HG02943 (cell line): ENCODE data around the gene AHRR.
"Not testable (repeated sequence)": the region's sequence is repeated elsewhere in the genome, so short reads cannot be mapped to it uniquely, and the experiment has no call there.

Source experiments
- ATAC-seq: cut with Tn5 transposase; IDR thresholded peaks from one replicate; pipeline ENCODE4 v1.9.1; 2021; ENCODE audit warnings: mild to moderate bottlenecking, low read depth, moderate library complexity; ENCODE audit not compliant: unreplicated experiment

Gene AHRR

GRCh38 chr5:375921-376798 is 54.6 kb downstream of the AHRR start:
- ATAC-seq, result no peak

GRCh38 chr5:376799-377325 is 55.3 kb downstream of the AHRR start:
- ATAC-seq, result no peak

DNA sequence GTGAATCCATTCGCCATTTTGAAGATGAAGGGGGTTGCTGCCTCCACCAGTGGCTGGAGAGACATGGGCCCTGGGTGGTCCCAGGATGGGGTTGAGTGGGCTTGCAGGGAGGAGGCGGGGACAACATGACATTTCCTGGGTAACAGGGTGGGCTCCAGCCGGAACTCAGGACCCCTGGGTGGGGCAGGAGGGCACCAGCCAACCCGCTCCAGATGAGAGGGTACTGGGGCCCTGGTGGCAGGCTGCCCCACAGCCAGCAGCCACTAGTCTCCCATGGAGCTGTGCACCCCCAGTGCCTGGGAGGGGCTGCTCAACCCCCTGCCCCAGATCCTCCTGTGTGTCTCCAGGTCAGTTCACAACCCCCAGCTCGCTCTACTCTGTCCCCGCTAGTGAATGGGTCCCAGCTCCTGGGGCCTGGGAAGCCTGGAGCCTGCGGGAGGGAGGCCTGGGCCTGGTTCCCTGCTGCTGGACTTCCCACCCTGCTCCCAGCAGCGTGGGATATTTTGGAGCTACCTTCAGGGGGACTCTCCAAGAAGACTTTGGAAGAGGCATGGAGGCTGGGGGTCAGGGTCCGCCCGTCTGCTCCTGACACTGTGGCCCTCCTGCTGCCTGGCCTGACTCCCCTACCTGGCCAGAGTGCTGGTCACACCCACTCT is 55.9 kb downstream of the AHRR start:
- no peak for ATAC-seq

DNA sequence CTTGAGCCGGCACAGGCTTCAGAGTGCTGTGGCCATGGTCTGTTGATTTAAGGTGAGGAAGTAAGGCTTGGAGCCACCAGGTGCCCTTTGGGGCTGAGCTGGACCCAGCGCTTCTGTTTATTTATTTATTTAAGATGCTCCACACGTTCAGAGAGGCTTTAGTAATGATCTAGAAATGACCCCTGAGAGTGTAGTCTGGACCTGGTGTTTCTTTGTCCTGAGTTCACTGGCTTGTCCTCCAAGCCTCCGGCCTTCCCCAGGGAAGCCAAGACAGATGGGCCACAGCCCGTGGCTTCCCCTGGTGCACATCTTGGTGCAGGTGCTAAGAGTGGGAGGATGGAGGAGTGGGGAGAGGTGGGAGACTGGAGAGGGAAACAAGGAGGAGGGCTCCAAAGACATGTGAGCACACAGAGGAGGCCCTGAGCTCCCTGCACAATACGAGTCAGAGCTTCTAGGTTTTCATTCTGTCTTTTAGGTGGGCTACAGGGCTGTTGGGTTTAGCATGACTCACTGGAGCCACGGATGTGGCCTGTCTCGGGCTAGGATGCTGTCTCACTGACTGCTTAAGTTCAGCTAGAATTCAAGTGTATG is 56.9 kb downstream of the AHRR start:
- no peak for ATAC-seq

- ATAC-seq, result no peak
Measured at GRCh38 chr5:378976-379742, 57.6 kb downstream of the AHRR start.

- no peak for ATAC-seq
Measured at GRCh38 chr5:380701-381309, 59.3 kb downstream of the AHRR start.

DNA sequence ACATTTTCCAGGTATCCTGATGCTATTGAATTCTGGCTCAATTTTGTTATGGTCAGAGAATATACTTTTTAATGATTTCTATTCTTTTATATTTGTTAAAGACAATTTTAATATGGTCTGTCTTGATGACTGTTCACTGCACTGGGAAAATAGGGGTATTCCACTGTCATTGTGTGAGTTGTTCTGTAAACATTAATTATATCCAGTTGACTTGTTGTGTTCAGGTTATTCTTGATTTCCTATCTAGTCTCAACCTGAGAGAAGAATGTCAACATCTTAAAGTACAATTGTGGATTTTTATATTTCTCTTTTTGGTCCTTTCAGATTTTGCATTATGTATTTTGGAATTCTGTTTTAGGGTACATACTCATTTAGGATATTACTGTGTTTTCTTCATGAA is 61.6 kb downstream of the AHRR start:
- ATAC-seq, result no peak

DNA sequence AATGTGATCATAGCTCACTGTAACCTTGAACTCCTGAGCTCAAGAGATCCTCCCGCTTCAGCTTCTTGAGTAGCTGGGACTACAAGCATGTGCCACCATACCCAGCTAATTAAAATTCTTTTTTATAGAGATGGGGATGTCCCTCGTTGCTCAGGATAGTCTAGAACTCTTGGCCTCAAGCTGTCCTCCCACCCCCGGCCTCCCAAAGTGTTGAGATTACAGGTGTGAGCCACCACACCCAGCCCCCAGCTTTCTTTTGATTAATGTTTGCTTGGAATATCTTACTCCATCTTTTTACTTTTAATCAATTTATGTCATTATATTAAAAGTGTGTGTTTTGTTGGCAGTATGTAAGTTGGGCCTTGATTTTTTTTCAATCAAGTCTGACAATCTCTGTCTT is 62.1 kb downstream of the AHRR start:
- ATAC-seq, result no peak

DNA sequence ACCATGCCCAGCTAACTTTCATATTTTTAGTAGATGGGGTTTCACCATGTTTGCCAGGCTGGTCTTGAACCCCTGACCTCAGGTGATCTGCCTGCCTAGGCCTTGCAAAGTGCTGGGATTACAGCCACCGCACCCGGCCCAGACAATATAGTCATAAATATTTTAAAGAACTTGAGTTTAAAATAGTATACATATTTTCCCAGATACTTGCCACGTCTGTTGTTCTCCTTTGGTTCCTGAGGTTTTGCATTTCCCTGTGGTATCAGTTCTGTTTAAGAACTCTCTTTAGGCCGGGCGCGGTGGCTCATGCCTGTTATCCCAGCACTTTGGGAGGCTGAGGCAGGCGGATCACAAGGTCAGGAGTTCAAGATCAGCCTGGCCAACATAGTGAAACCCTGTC is 63.1 kb downstream of the AHRR start:
- not testable (repeated sequence) for ATAC-seq

DNA sequence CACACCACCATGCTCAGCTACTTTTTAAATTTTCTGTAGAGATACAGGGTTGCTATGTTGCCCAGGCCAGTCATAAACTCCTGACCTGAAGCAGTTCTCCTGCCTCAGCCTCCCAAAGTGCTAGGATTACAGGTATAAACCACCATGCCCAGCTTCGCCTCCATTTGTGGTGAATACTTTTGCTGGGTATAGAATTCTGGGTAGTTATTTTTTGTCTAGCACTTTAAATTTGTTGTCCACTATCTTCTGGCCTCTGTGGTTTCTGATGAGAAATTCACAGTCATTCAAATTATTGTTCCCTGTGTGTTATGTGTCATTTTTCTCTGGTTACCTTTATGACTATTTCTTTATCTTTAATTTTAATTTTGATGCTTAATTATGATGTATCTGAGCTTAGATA is 63.8 kb downstream of the AHRR start:
- ATAC-seq, result no peak

GRCh38 chr5:386432-387341 is 65.2 kb downstream of the AHRR start:
- no peak for ATAC-seq

- ATAC-seq, result no peak
Measured at GRCh38 chr5:387491-388265, 66.2 kb downstream of the AHRR start.

GRCh38 chr5:388266-389196 is 67.0 kb downstream of the AHRR start:
- ATAC-seq, result no peak

GRCh38 chr5:389197-389821 is 67.8 kb downstream of the AHRR start:
- no peak for ATAC-seq

GRCh38 chr5:389891-390622 is 68.5 kb downstream of the AHRR start:
- ATAC-seq, result no peak
